GM23248 (cell line): ENCODE measurements around the gene SACM1L.

Source experiments
- EZH2 ChIP-seq: fragments of 200-600 bp; sonication (generic); IDR thresholded peaks from 2 replicates; pipeline ENCODE4 v1.6.1; 2018; ENCODE audit warnings: antibody characterized with exemption, mild to moderate bottlenecking; ENCODE audit not compliant: insufficient read depth, poor library complexity, severe bottlenecking
- EZH2phosphoT487 ChIP-seq: fragments of 200-600 bp; sonication (generic); IDR thresholded peaks from 2 replicates; pipeline ENCODE4 v1.6.1; 2018; ENCODE audit warnings: antibody characterized with exemption, moderate library complexity, mild to moderate bottlenecking, low read depth; ENCODE audit not compliant: insufficient read depth

GRCh38 chr3:45666757-45667431 lies 22.3 kb upstream of the SACM1L start:
- TF ChIP-seq EZH2phosphoT487 (no peak), EZH2 (no peak)
